ENCODE results near the gene EFCAB8.

- TF ChIP-seq POLR2A (IDR thresholded peaks at IDR 0.05) (no peak), CTCF (IDR thresholded peaks at IDR 0.05) (no peak), EP300 (IDR thresholded peaks at IDR 0.05) (no peak)
Observed at GRCh38 chr20:32872266-32872665, 13.5 kb downstream of the EFCAB8 start.

Data from ovary (tissue), 3 donors.